NCI-H82 treated with DMSO at 0.1 percent for 48 hours (cell line): ENCODE measurements around the gene OR7A10.

Experiments
- DNase-seq: peaks from one replicate; lab custom pipeline; 2025; ENCODE audit not compliant: unreplicated experiment; lab: John Stamatoyannopoulos, UW

OR7A10 gene

GRCh38 chr19:14848822-14849221 lies at the start of gene OR7A10:
TSS of gene OR7A10 (minus strand) at chr19:14848922. CDS start at chr19:14841877, 7,045 bp downstream.
- DNase-seq, result no peak

- no peak for DNase-seq
These were observed 42.1 kb upstream of the OR7A10 start for GRCh38 chr19:14890643-14891379.

GRCh38 chr19:14889994-14890642 lies 41.4 kb upstream of the OR7A10 start:
- no peak for DNase-seq

- no peak for DNase-seq
These were observed 37.3 kb upstream of the OR7A10 start, which contains the start of gene OR7A17 for GRCh38 chr19:14886032-14886431. TSS of gene OR7A17 (minus strand) at chr19:14886132. CDS start at chr19:14881355, 4,777 bp downstream.

- DNase-seq, result no peak
These were observed 23.0 kb upstream of the OR7A10 start for GRCh38 chr19:14871619-14872230.

GRCh38 chr19:14868497-14868896 lies 19.8 kb upstream of the OR7A10 start:
- no peak for DNase-seq

GRCh38 chr19:14843578-14843977 lies 5.1 kb downstream of the OR7A10 start:
- no peak for DNase-seq

GRCh38 chr19:14843169-14843568 lies 5.6 kb downstream of the OR7A10 start:
- no peak for DNase-seq

GRCh38 chr19:14840206-14840605 lies 8.5 kb downstream of the OR7A10 start:
- no peak for DNase-seq

- DNase-seq, result no peak
These were observed 11.3 kb downstream of the OR7A10 start for GRCh38 chr19:14837391-14837790.

GRCh38 chr19:14835011-14835410 lies 13.7 kb downstream of the OR7A10 start, which contains the start of the genes OR7A5 and OR7C1:
TSS of gene OR7A5 (minus strand) at chr19:14835185. CDS start at chr19:14828241, 6,944 bp downstream.
TSS of gene OR7C1 (minus strand) at chr19:14835185. CDS start at chr19:14800136, 35,049 bp downstream.
- DNase-seq, result no peak

- no peak for DNase-seq
These were observed 18.0 kb downstream of the OR7A10 start for GRCh38 chr19:14830702-14831101.

GRCh38 chr19:14826006-14826405 lies 22.7 kb downstream of the OR7A10 start:
- DNase-seq, result no peak

- DNase-seq, result no peak
These were observed 26.8 kb downstream of the OR7A10 start for GRCh38 chr19:14821937-14822336.

GRCh38 chr19:14818588-14818987 lies 30.1 kb downstream of the OR7A10 start:
- no peak for DNase-seq

GRCh38 chr19:14817052-14817451 lies 31.7 kb downstream of the OR7A10 start:
- DNase-seq, result no peak

GRCh38 chr19:14814982-14815652 lies 33.6 kb downstream of the OR7A10 start:
- no peak for DNase-seq

- no peak for DNase-seq
These were observed 39.3 kb downstream of the OR7A10 start for GRCh38 chr19:14809272-14810057.

GRCh38 chr19:14804765-14805164 lies 44.0 kb downstream of the OR7A10 start:
- DNase-seq, result no peak

GRCh38 chr19:14798760-14799159 lies 50.0 kb downstream of the OR7A10 start:
- no peak for DNase-seq
